Neural cell (in vitro differentiated cells): Measurements from ENCODE around the gene EIF5A. TPM values are rescaled to one million over a fixed set of nuclear protein-coding genes. Genes with fewer than 3 reads are reported as not detected.

Source experiments
- H2AFZ ChIP-seq: fragments of 200-600, 300-800 bp; sonication (generic), shearing (Covaris generic); 2 replicates; pipeline ENCODE4 v1.6.0; 2014; ENCODE audit warnings: low read depth, mild to moderate bottlenecking, antibody characterized with exemption, low read length, moderate library complexity
- H3F3A ChIP-seq: fragments of 200-600 bp; shearing (Covaris generic); 2 replicates; pipeline ENCODE4 v1.6.1; 2016; ENCODE audit warnings: mild to moderate bottlenecking, moderate library complexity, mixed read lengths, antibody characterized with exemption, low read length; ENCODE audit not compliant: insufficient read depth, poor library complexity, severe bottlenecking
- H3K27ac ChIP-seq: fragments of 200-600, 300-800 bp; sonication (generic), shearing (Covaris generic); 2 replicates; pipeline ENCODE4 v1.5.1; 2014; ENCODE audit warnings: mild to moderate bottlenecking, low read length, moderate library complexity
- H3K27me3 ChIP-seq: fragments of 300-800, 200-600 bp; sonication (generic), shearing (Covaris generic); 2 replicates; pipeline ENCODE4 v1.6.0; 2014; ENCODE audit warnings: mild to moderate bottlenecking, low read depth, low read length, moderate library complexity; ENCODE audit not compliant: insufficient read depth
- H3K36me3 ChIP-seq: fragments of 300-800, 200-600 bp; sonication (generic), shearing (Covaris generic); 2 replicates; pipeline ENCODE4 v1.5.1; 2014; ENCODE audit warnings: mild to moderate bottlenecking, antibody characterized with exemption, low read length, moderate library complexity; ENCODE audit not compliant: insufficient read depth
- H3K4me2 ChIP-seq: fragments of 300-800, 200-600 bp; sonication (generic), shearing (Covaris generic); 2 replicates; pipeline ENCODE4 v1.6.0; 2014; ENCODE audit warnings: mild to moderate bottlenecking, low read length
- H3K4me3 ChIP-seq: fragments of 300-800, 200-600 bp; sonication (generic), shearing (Covaris generic); 2 replicates; pipeline ENCODE4 v1.5.1; 2014; ENCODE audit warnings: mild to moderate bottlenecking, low read length, moderate library complexity
- H3K79me2 ChIP-seq: fragments of 200-600 bp; shearing (Covaris generic); replicated peaks from 2 replicates; pipeline ENCODE4 v1.6.0; 2014; ENCODE audit warnings: mild to moderate bottlenecking, low read length, moderate library complexity; ENCODE audit not compliant: insufficient read depth
- H3K9ac ChIP-seq: fragments of 300-800, 200-600 bp; sonication (generic), shearing (Covaris generic); 2 replicates; pipeline ENCODE4 v1.6.1; 2016; ENCODE audit warnings: mild to moderate bottlenecking, low read length, mixed read lengths
- H3K9me2 ChIP-seq: fragments of 200-600 bp; shearing (Covaris generic); 2 replicates; pipeline ENCODE4 v1.6.1; 2016; ENCODE audit warnings: mild to moderate bottlenecking, low read length, mixed read lengths; ENCODE audit not compliant: insufficient read depth
- H3K9me3 ChIP-seq: fragments of 200-600, 300-800 bp; sonication (generic), shearing (Covaris generic); 2 replicates; pipeline ENCODE4 v1.6.1; 2016; ENCODE audit warnings: mild to moderate bottlenecking, mixed run types, low read length, moderate library complexity, mixed read lengths
- H4K20me1 ChIP-seq: fragments of 200-600 bp; shearing (Covaris generic); 2 replicates; pipeline ENCODE4 v1.6.1; 2016; ENCODE audit warnings: mild to moderate bottlenecking, mixed run types; ENCODE audit not compliant: insufficient read depth
- EP300 ChIP-seq: fragments of 450-650 bp; conservative IDR thresholded peaks from 2 replicates; pipeline ENCODE4 v1.6.1; 2014; ENCODE audit warnings: antibody characterized with exemption, mild to moderate bottlenecking, moderate library complexity; ENCODE audit not compliant: poor library complexity, severe bottlenecking
- EZH2 ChIP-seq: fragments of 200-600, 300-800 bp; shearing (Covaris generic), sonication (generic); IDR thresholded peaks from 2 replicates; pipeline ENCODE4 v1.6.1; 2014; ENCODE audit warnings: antibody characterized with exemption, low read length, borderline replicate concordance, mild to moderate bottlenecking; ENCODE audit not compliant: insufficient read depth, poor library complexity, severe bottlenecking
- MXI1 ChIP-seq: fragments of 450-650 bp; conservative IDR thresholded peaks from 2 replicates; pipeline ENCODE4 v1.6.1; 2014; ENCODE audit warnings: antibody characterized with exemption, mild to moderate bottlenecking; ENCODE audit not compliant: poor library complexity, severe bottlenecking
- POLR2AphosphoS5 ChIP-seq: IDR thresholded peaks from 2 replicates; pipeline ENCODE4 v1.6.1; 2012
- RAD21 ChIP-seq: fragments of 450-650 bp; conservative IDR thresholded peaks from 2 replicates; pipeline ENCODE4 v1.6.1; 2014; ENCODE audit warnings: antibody characterized with exemption, mild to moderate bottlenecking, moderate library complexity
- SMC3 ChIP-seq: fragments of 450-650 bp; conservative IDR thresholded peaks from 2 replicates; pipeline ENCODE4 v1.6.1; 2014; ENCODE audit warnings: antibody characterized with exemption, mild to moderate bottlenecking, moderate library complexity; ENCODE audit not compliant: poor library complexity
- TAF1 ChIP-seq: IDR thresholded peaks from 2 replicates; pipeline ENCODE4 v1.6.1; 2012; ENCODE audit warnings: low read depth
- polyA plus RNA-seq: library from polyadenylated mRNA; depleted of rRNA; stranded (reverse); fragments of >200 nt; gene quantifications from 2 replicates; pipeline ENCODE4 v1.2.3, GENCODE V29; 2014
- TF ChIP-seq, protein P1 (sequence below): IDR thresholded peaks from 2 replicates; pipeline ENCODE4 v1.6.1; 2012; ENCODE audit warnings: borderline replicate concordance
- TF ChIP-seq, protein P2 (sequence below): fragments of 450-650 bp; IDR thresholded peaks from 2 replicates; pipeline ENCODE4 v1.5.1; 2014; ENCODE audit warnings: antibody characterized with exemption, mild to moderate bottlenecking, moderate library complexity; ENCODE audit not compliant: poor library complexity, severe bottlenecking

Gene EIF5A
- polyA plus RNA-seq, 1 donor from 2014 or later: 164 TPM

DNA sequence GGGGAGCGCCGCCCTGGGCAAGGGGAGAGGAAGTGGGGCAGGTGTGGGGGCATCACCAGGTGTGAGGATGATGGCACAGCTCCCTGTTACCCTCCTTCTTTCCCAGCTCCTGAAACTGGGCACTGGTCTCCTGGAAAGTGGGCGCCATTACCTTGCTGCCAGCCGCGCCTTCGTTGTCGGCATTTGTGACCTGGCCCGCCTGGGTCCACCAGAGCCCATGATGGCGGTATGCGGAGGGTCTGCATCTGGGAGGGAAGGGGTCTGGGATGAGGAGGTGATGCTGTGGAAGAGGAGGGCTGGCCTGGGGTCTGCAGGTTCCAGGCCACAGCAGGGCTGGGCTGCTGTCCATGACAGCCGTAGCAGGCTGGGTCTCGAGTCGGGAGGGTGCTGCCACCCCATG is 34.4 kb downstream of the EIF5A start:
- Histone ChIP-seq H3K9me3 (no peaks in the 10 kb centered on the region), H3K4me3 (no peak overlapping the region), H3K4me2 (no peak overlapping the region), H3K9me2 (no peaks in the 10 kb centered on the region), H3F3A (no peaks in the 10 kb centered on the region), H4K20me1 (no peaks in the 10 kb centered on the region), H3K27ac (no peak overlapping the region), H3K9ac (no peak overlapping the region), H3K79me2 (no peaks in the 10 kb centered on the region), H2AFZ (no peak overlapping the region), H3K36me3 (no peaks in the 10 kb centered on the region), H3K27me3 (no peaks in the 10 kb centered on the region)
- TF ChIP-seq MXI1 (no peak), EP300 (no peak), EZH2 (no peak), SMC3 (no peak), RAD21 (no peak), POLR2AphosphoS5 (no peak), TAF1 (no peak)
- TF ChIP-seq, protein P1, sequence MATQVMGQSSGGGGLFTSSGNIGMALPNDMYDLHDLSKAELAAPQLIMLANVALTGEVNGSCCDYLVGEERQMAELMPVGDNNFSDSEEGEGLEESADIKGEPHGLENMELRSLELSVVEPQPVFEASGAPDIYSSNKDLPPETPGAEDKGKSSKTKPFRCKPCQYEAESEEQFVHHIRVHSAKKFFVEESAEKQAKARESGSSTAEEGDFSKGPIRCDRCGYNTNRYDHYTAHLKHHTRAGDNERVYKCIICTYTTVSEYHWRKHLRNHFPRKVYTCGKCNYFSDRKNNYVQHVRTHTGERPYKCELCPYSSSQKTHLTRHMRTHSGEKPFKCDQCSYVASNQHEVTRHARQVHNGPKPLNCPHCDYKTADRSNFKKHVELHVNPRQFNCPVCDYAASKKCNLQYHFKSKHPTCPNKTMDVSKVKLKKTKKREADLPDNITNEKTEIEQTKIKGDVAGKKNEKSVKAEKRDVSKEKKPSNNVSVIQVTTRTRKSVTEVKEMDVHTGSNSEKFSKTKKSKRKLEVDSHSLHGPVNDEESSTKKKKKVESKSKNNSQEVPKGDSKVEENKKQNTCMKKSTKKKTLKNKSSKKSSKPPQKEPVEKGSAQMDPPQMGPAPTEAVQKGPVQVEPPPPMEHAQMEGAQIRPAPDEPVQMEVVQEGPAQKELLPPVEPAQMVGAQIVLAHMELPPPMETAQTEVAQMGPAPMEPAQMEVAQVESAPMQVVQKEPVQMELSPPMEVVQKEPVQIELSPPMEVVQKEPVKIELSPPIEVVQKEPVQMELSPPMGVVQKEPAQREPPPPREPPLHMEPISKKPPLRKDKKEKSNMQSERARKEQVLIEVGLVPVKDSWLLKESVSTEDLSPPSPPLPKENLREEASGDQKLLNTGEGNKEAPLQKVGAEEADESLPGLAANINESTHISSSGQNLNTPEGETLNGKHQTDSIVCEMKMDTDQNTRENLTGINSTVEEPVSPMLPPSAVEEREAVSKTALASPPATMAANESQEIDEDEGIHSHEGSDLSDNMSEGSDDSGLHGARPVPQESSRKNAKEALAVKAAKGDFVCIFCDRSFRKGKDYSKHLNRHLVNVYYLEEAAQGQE: no peak
- TF ChIP-seq, protein P2, sequence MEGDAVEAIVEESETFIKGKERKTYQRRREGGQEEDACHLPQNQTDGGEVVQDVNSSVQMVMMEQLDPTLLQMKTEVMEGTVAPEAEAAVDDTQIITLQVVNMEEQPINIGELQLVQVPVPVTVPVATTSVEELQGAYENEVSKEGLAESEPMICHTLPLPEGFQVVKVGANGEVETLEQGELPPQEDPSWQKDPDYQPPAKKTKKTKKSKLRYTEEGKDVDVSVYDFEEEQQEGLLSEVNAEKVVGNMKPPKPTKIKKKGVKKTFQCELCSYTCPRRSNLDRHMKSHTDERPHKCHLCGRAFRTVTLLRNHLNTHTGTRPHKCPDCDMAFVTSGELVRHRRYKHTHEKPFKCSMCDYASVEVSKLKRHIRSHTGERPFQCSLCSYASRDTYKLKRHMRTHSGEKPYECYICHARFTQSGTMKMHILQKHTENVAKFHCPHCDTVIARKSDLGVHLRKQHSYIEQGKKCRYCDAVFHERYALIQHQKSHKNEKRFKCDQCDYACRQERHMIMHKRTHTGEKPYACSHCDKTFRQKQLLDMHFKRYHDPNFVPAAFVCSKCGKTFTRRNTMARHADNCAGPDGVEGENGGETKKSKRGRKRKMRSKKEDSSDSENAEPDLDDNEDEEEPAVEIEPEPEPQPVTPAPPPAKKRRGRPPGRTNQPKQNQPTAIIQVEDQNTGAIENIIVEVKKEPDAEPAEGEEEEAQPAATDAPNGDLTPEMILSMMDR: no peak

DNA sequence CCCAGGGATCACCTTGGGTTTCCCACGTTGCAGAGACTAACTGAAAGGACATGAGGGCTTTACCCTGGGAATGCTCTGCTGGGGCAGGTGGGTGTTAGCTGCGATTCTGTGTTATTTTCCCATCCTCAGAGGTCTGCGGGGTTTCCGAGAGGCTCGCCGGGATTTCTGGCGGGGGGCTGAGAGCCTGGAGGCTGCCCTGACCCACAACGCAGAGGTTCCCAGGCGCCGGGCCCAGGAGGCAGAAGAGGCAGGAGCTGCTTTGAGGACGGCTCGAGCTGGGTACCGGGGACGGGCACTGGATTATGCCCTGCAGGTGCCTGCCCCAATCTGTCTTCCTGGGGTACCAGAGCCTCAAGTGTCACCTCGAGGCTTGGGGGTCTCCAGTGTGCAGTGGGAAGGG is 35.8 kb downstream of the EIF5A start:
- Histone ChIP-seq H2AFZ (no peak overlapping the region), H3F3A (no peaks in the 10 kb centered on the region), H3K4me2 (no peak overlapping the region), H3K27ac (no peak overlapping the region), H3K27me3 (no peaks in the 10 kb centered on the region), H3K79me2 (no peaks in the 10 kb centered on the region), H4K20me1 (no peaks in the 10 kb centered on the region), H3K9ac (no peak overlapping the region), H3K36me3 (no peaks in the 10 kb centered on the region), H3K4me3 (no peak overlapping the region), H3K9me2 (no peaks in the 10 kb centered on the region), H3K9me3 (no peaks in the 10 kb centered on the region)
- TF ChIP-seq, protein P1: no peak
- TF ChIP-seq SMC3: no peak
- no peak for TF ChIP-seq EZH2
- TF ChIP-seq, protein P2: no peak
- no peak for TF ChIP-seq TAF1
- no peak for TF ChIP-seq MXI1
- no peak for TF ChIP-seq RAD21
- TF ChIP-seq POLR2AphosphoS5: no peak
- TF ChIP-seq EP300: no peak
